GM21360 (cell line): Measurements from ENCODE around the gene AQP12A.
"Not testable (repeated sequence)": the region's sequence is repeated elsewhere in the genome, so short reads cannot be mapped to it uniquely, and the experiment has no call there.

Experiments
- ATAC-seq: cut with Tn5 transposase; IDR thresholded peaks from one replicate; pipeline ENCODE4 v1.9.1; 2021; ENCODE audit warnings: mild to moderate bottlenecking, moderate library complexity; ENCODE audit not compliant: unreplicated experiment

Gene AQP12A, protein sequence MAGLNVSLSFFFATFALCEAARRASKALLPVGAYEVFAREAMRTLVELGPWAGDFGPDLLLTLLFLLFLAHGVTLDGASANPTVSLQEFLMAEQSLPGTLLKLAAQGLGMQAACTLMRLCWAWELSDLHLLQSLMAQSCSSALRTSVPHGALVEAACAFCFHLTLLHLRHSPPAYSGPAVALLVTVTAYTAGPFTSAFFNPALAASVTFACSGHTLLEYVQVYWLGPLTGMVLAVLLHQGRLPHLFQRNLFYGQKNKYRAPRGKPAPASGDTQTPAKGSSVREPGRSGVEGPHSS

DNA sequence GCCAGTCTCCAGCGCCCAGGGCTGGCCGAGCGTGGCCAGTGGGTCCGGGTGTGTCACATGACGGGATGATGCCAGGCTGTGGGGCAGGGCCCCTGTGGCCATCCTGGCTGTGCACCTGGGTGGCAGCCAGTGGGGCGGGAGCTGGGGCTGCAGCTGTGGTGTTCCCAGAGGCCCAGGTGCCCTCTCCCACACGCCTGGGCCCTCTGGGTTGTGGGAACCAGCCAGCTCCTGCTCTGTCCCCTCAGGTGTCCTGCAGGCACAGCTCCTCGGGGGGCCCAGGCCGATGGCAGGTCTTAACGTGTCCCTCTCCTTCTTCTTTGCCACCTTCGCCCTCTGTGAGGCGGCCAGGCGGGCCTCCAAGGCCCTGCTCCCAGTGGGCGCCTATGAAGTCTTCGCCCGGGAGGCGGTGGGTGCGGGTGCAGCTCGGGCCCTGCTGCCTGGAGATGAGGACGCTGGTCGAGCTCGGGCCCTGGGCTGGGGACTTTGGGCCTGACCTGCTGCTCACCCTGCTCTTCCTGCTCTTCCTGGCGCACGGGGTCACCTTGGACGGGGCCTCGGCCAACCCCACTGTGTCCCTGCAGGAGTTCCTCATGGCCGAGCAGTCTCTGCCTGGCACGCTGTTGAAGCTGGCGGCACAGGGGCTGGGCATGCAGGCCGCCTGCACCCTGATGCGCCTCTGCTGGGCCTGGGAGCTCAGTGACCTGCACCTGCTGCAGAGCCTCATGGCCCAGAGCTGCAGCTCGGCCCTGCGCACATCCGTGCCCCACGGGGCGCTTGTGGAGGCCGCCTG is at the start of gene AQP12A:
Gene AQP12A (plus strand): TSS at position 236 of the 790 bp plus-strand sequence. CDS start 48 bp downstream, at position 284.
- not testable (repeated sequence) for ATAC-seq

GRCh38 chr2:240642061-240642805 is 49.4 kb upstream of the AQP12A start:
- no peak for ATAC-seq

- ATAC-seq: no peak
Measured at GRCh38 chr2:240642806-240643092, 48.9 kb upstream of the AQP12A start.

GRCh38 chr2:240643093-240643810 is 48.4 kb upstream of the AQP12A start:
- no peak for ATAC-seq

DNA sequence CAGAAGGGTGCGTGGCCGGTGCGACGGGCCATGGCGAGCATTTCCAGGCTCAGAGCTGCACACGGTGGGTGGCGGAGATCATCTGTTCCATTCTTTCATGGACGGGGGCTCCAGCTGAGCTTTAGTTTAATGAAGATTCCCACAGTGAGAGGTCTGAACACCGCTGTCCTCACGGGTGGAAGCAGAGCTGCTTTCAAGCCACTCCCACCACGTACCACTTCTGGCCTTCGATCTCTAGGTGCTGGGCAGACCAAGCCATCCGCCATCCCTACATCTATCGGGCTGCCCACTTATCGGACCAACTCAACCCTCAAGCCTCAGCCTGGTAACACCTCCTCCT is 47.9 kb upstream of the AQP12A start:
- ATAC-seq: no peak

- no peak for ATAC-seq
Measured at GRCh38 chr2:240644171-240644651, 47.5 kb upstream of the AQP12A start.

DNA sequence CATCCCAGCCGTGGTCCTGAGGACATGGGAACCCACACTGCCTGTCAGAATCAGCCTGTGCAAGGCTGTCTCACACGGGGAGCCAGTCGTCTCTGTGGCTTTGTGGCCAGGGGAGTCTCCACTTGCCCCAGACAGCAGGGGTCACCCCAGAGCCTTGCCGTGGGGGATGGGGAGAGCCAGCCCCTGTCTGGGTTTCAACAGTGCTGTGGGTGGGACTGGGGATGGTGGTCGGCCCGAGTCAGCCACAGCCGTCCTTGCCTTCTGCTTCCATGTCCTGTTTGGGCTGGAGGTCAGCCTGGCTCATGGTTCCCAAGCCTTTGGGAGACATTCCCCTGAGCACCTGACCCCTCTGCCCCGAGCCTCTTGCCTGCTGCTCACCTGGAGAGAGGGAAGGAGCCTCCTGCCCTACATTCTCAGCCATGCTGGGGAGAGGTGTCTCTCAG is 46.8 kb upstream of the AQP12A start:
- ATAC-seq: no peak

- ATAC-seq: no peak
Measured at GRCh38 chr2:240645346-240645745, 46.3 kb upstream of the AQP12A start.

GRCh38 chr2:240645801-240646175 is 45.9 kb upstream of the AQP12A start:
- ATAC-seq: no peak

DNA sequence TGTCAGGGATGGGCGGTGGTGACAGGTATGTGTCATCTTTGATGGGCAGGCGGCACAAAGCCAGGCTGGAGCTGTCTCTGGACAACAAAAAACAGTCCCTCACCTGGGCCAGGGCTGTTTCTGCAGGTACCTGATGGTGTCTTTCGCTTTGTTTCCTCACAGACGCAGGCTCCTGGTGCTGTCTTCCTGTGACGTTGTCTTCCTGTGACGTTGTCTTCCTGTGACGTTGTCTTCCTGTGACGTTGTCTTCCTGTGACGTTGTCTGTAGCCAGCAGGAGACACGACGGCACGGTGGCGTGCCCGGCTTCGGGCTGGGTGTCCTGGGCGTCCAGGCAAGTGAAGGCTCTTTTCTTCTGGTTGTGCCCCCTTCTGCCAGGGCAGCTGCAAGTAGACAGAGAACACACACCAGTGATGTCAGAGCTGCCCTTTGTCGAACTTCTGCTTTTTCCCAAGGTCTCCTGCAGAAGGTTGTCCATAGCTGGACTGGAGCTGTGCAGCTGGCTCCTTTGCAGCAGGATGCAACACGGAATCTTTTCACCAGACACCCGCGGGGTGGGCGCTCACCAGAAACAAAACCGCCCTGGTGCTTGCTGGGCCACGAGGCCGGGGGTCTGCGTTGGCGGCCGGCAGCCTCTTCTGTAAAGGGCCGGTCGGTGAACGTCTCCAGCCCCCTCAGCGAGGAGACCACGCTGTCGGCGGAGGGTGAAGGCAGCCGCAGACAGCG is 45.3 kb upstream of the AQP12A start:
- no peak for ATAC-seq

DNA sequence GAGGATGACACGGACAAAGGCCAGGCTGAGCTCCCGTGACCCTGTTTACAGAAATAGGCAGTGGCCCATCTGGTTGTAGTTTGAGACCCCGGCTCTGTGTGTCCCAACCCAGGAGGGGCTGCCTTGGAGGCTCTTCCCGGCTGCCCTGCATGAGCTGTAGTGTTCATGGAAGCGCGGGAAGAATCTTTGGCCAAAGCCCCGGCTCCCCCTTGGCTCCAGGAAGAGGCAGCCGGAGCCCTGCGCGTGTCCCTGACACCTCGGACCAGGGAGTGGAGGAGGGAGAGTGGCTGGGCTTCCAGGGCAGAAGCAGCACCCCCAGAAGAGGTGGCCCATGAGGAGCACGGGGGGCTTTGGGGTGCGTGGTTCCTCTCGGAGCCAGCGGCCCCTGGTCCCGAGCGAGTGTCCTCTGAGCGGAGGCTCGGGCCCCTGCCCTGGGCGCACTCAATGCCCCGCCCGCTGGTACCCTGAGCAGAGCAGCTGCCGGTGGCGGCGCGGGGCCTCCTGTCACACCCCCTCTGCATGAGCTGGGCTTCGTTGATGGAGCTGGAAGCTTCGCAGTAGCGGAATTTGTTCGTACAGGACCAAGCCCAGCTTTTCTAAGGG is 44.7 kb upstream of the AQP12A start:
- no peak for ATAC-seq

DNA sequence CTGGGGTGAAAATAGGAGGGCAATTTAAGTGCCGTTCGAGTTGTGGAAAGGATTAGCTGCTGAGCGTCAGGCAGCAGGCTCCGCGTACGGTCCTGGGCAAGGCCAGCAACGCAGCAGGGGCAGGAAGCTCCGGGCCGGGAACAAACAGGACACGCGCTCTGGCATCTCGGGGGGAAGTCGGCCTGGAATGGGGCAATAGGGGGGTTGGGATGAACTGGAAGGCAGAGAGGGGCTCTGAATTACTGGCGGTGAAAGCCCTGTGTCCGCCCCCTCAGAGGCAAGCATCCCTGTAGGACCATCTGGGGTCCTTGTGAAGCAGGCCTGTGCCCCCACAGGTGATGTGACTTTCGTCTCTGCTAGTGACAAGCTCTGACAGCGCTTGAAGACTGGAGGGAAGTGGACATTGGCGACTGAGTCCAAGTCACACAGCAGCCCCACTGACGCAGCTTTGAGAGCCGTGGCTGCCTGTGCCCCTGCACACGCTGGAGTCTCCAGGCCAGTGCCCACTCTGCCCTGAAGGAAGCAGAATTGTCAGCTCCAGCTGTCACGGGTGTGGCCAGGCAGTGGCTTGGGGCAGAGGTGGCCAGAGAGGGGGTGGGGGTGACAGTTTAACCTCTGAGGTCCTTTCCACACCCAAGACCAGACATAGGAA is 44.0 kb upstream of the AQP12A start:
- no peak for ATAC-seq

DNA sequence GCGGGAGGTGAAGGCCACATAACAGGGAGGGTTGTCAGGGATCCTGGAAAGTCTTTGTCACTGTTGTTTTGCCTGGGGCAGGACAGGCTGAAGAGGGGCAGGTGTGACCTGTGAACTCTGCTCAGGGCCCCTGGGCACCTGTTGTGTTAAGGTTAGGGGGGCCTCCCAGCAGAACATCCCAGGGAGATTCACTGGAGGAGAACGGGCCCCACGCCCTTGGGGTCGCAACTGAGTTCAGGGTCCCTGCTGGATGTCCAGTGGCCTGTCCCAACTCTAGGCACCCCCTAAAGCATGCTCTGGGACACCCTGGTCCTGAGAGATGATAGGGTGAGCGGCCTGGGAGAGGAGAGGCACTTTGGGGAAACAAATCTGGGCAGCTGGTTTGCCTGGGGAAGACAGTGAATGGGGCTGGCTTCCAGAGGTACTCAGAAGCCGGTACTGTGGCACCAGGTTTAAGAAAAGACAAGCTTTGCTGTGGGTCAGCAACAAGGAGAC is 43.5 kb upstream of the AQP12A start:
- no peak for ATAC-seq

- ATAC-seq: no peak
Measured at GRCh38 chr2:240648650-240649275, 42.9 kb upstream of the AQP12A start.

GRCh38 chr2:240649331-240649730 is 42.3 kb upstream of the AQP12A start:
- no peak for ATAC-seq

DNA sequence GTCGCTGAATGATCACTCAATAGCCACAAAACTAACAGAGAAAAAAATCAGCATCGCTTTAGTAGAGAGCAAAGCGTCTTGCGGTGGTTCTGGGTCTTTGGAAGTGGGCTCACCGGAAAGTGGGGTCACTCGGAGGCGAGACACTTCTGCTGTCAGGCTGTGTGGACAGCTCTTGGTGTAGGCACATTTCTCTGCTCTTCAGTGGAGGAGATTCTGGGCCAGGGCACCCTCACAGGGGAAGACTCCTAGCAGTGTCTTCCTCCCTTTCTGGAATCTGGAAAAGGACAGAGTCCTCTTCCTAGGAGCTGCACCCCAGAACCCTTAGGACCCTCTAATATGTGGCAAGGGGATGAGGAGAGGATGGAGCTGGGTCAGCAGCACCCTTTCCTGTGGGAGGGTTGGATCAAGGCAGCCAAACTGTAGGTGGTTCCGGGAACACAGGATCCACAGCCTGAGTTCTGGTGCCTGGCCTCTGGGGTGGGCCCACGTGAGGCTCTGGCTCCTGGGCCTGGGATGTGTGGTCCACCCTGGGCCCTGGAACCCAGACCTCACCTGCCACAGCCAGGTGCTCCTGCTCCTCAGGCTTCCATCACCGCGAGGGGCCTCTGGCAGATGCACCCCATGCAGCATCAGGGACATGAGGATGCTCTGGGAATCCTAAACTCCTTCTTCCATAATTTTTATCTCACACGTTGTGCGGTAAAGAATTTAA is 41.3 kb upstream of the AQP12A start:
- ATAC-seq: no peak

- no peak for ATAC-seq
Measured at GRCh38 chr2:240651185-240651584, 40.5 kb upstream of the AQP12A start.
